ENCODE measurements around the gene MFSD8.

DNA sequence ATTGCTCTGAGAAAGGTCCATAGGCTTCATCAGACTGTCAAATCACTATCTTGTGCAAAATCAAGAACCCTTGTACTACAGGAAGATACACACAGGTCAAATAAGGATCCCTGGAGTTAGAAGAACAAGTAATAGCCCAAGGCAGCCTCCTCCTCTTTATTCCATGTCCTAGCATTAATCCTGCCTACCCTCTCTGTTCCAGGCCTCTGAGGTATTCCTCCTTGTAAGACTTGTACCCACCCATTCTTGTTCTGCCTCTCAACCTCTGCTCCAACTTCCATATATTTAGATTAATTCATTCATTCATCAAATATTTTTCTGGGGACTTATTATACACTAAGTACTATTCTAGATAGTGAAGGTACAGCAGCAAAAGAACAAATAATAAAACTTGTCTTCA, 94.7 kb downstream of the MFSD8 start:
- TF ChIP-seq, protein P1, sequence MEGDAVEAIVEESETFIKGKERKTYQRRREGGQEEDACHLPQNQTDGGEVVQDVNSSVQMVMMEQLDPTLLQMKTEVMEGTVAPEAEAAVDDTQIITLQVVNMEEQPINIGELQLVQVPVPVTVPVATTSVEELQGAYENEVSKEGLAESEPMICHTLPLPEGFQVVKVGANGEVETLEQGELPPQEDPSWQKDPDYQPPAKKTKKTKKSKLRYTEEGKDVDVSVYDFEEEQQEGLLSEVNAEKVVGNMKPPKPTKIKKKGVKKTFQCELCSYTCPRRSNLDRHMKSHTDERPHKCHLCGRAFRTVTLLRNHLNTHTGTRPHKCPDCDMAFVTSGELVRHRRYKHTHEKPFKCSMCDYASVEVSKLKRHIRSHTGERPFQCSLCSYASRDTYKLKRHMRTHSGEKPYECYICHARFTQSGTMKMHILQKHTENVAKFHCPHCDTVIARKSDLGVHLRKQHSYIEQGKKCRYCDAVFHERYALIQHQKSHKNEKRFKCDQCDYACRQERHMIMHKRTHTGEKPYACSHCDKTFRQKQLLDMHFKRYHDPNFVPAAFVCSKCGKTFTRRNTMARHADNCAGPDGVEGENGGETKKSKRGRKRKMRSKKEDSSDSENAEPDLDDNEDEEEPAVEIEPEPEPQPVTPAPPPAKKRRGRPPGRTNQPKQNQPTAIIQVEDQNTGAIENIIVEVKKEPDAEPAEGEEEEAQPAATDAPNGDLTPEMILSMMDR (IDR thresholded peaks at IDR 0.05) = no peak
- TF ChIP-seq POLR2A (IDR thresholded peaks at IDR 0.05) = no peak

Measured in right lobe of liver (tissue), 4 donors.